Kidney (tissue), 14 donors: Measurements from ENCODE around the gene NUP107. TPM values are rescaled to one million over a fixed set of nuclear protein-coding genes. Genes with fewer than 3 reads are reported as not detected.

Source experiments
- DNase-seq, 5 donors: peaks; one replicate each; pipeline ENCODE4 v3.0.0-alpha.2; 2013 to 2020
- FAIRE-seq: peaks from 2 replicates; lab custom pipeline; 2012; peaks lifted over from hg19 to GRCh38; lab: Jason Lieb, UNC
- H3K27ac ChIP-seq, 2 donors: one replicate each; pipeline ENCODE4 v1.7.0; 2013; ENCODE audit warnings: low read depth in 2 of 2, low read length in 2 of 2, inconsistent platforms in 1 of 2
- H3K27me3 ChIP-seq: one replicate; pipeline ENCODE4 v1.7.1; 2013; ENCODE audit warnings: low read length, inconsistent platforms; ENCODE audit not compliant: control insufficient read depth, insufficient read depth
- H3K36me3 ChIP-seq, 3 donors: one replicate each; pipeline versions ENCODE4 v1.7.0 to v1.7.1; 2013; ENCODE audit warnings: low read length in 3 of 3, control low read depth in 1 of 3, inconsistent platforms in 1 of 3; ENCODE audit not compliant: insufficient read depth in 3 of 3, control insufficient read depth in 2 of 3
- H3K4me1 ChIP-seq, 3 donors: one replicate each; pipeline versions ENCODE4 v1.7.0 to v1.7.1; 2013; ENCODE audit warnings: low read length in 3 of 3, inconsistent platforms in 1 of 3, low read depth in 1 of 3; ENCODE audit not compliant: control insufficient read depth in 2 of 3, insufficient read depth in 2 of 3
- H3K4me3 ChIP-seq, 3 donors: one replicate each; pipeline versions ENCODE4 v1.7.0 to v1.8.1; 2013; ENCODE audit warnings: low read length in 3 of 3, control low read depth in 1 of 3, inconsistent platforms in 1 of 3
- H3K9ac ChIP-seq, 3 donors: one replicate each; pipeline versions ENCODE4 v1.7.0 to v1.7.1; 2013; ENCODE audit warnings: low read length in 3 of 3, control low read depth in 1 of 3, inconsistent platforms in 1 of 3
- H3K9me3 ChIP-seq, 3 donors: one replicate each; pipeline versions ENCODE4 v1.7.0 to v1.7.1; 2013; ENCODE audit warnings: low read length in 3 of 3, control low read depth in 1 of 3, inconsistent platforms in 1 of 3; ENCODE audit not compliant: control insufficient read depth in 2 of 3, insufficient read depth in 1 of 3
- CTCF ChIP-seq: IDR thresholded peaks from 3 replicates; pipeline ENCODE4 v1.5.1; 2012; ENCODE audit warnings: mild to moderate bottlenecking, moderate library complexity, borderline replicate concordance; ENCODE audit not compliant: insufficient read depth; ENCODE audit errors: extremely low read depth
- intact Hi-C: fragments of 100-400 bp; cut with DNase I; formaldehyde crosslinking; loops from one replicate; pipeline ENCODE4 v1.11.1; 2022
- polyA plus RNA-seq: library from polyadenylated mRNA; stranded (reverse); fragments of 350-450 nt; fragmentation: Illumina TruSeq; extraction: RNeasy Lipid Tissue Mini Kit (QIAGEN cat#74804); gene quantifications from one replicate; pipeline ENCODE4 v1.2.3, GENCODE V29; 2014; ENCODE audit warnings: low read depth, low replicate concordance; ENCODE audit not compliant: insufficient read depth
- total RNA-seq: library from RNA; stranded (reverse); fragmentation: NEBNext Ultra II Directional; extraction: Animal tissue kit (Norgen Biotek cat#: 25700); gene quantifications from one replicate; pipeline ENCODE4 v1.2.1, GENCODE V29; 2021
- donor health status: control.
- donor health status: control.
- donor health status: control.
- donor health status: control.
- donor health status: control.
- donor health status: DM: yes; HTN: yes; CAD: no.
- donor health status: Normal renal cell carcinoma (clear cell type).

NUP107 gene
- total and polyA plus RNA-seq, 2 donors from 2014 or later, result 10.6 to 34.4 TPM

GRCh38 chr12:68739891-68740290, 53.1 kb downstream of the NUP107 start:
- Histone ChIP-seq H3K9me3 (no peaks in the 10 kb centered on the region), H3K36me3 (peaks cover 2 to 3% (median 3%) of the 10 kb centered on the region in 3 donors)

GRCh38 chr12:68743356-68743755, 56.6 kb downstream of the NUP107 start:
- intact Hi-C loops, result no loop called here
- no peaks in the 10 kb centered on the region for H3K4me1 ChIP-seq
- FAIRE-seq, result no peak

More at GRCh38 chr12:68739891-68740290, 53.1 kb downstream of the NUP107 start:
- Histone ChIP-seq H3K4me3 (no peak overlapping the region), H3K27ac (no peak overlapping the region), H3K4me1 (no peaks in the 10 kb centered on the region), H3K9ac (no peak overlapping the region), H3K27me3 (no peaks in the 10 kb centered on the region)
- TF ChIP-seq CTCF, result no peak
- intact Hi-C loops, result no loop called here
- FAIRE-seq (no peak), DNase-seq (no peak)

GRCh38 chr12:68745376-68745903, 58.7 kb downstream of the NUP107 start:
- Histone ChIP-seq H3K36me3 (peaks cover 0 to 2% (median 0%) of the 10 kb centered on the region in 3 donors), H3K9ac (peak overlapping the region in 2 of 3 donors; percentile 60 to 77), H3K27ac (peak overlapping the region in 1 of 2 donors; percentile 18), H3K4me1 (no peaks in the 10 kb centered on the region), H3K9me3 (no peaks in the 10 kb centered on the region), H3K27me3 (no peaks in the 10 kb centered on the region), H3K4me3 (peak overlapping the region; percentile 71 to 89 (median 84))
- intact Hi-C loops, result no loop called here
- FAIRE-seq (no peak), DNase-seq (no peak)
- no peak for TF ChIP-seq CTCF

More at GRCh38 chr12:68743356-68743755, 56.6 kb downstream of the NUP107 start:
- no peak overlapping the region for H3K27ac ChIP-seq
- DNase-seq, result no peak
- H3K4me3 ChIP-seq, result no peak overlapping the region
- TF ChIP-seq CTCF, result no peak
- H3K9ac ChIP-seq, result no peak overlapping the region
- H3K9me3 ChIP-seq, result no peaks in the 10 kb centered on the region
- no peaks in the 10 kb centered on the region for H3K27me3 ChIP-seq
- peaks cover 0 to 2% (median 0%) of the 10 kb centered on the region in 3 donors for H3K36me3 ChIP-seq
